Stimulated activated CD4-positive, alpha-beta T cell treated with anti-CD3 and anti-CD28 coated beads, Interleukin-2, amount 100 ng/mL, for 4 hours (primary cell): ENCODE results near the gene APPBP2.

Source experiments
- DNase-seq: peaks from one replicate; pipeline ENCODE4 v3.0.0-alpha.2; 2020; ENCODE audit warnings: low read depth

APPBP2 gene

DNA sequence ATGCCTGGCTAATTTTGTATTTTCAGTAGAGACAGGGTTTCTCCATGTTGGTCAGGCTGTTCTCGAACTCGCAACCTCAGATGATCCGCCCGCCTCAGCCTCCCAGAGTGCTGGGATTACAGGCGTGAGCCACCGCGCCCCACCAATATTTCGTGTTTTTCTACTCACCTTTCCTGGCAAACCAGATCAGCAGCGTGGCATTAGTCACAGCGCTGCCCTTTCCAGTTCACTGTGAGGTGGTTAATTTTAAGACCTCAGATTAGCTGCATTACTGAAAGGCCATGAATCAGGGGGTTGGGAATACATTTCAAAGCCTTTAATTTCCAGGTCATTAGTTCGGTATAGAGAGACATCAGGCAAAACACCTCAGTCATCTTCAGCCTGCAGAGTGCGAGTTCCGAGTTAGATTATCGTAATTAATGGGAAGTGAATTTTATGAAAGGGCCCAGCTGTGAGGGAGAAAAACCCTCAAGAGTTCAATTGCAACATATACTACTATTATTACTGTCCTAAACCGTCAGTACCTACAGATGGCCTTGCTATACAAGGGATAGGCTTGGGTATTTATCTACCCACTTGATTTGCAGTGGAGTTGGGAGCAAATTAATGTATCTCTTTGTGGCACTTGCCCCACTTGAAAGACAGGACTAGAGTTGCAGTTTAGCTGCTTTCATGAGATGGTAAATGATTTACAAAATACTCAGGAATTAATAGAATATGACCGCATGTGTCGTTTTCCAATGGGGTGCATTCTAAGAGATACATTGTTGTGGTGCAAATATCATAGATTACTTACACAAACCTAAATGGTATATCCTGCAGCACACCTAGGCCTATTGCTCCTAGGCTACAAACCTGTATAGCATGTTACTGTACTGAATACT lies 132.0 kb downstream of the APPBP2 start:
- no peak for DNase-seq
